ENCODE results near the gene NUDT4B. TPM values are rescaled to one million over a fixed set of nuclear protein-coding genes. Genes with fewer than 3 reads are reported as not detected.

The NUDT4B gene
- total RNA-seq, 1 experiment from 2014 or later: not detected

Other genes with a start within 250 kb of the NUDT4B start
- 3.5 and 4.9 TPM in 2 replicates for gene NBPF14, start 152.8 kb upstream of the NUDT4B start, total RNA-seq (2021)
- gene PDE4DIP, start 95.7 kb downstream of the NUDT4B start, total RNA-seq (2021): 15.7 and 16.4 TPM in 2 replicates